Smooth muscle cell (in vitro differentiated cells): ENCODE results near the gene PDE5A. TPM values are rescaled to one million over a fixed set of nuclear protein-coding genes. Genes with fewer than 3 reads are reported as not detected.

Source experiments
- DNase-seq: peaks from one replicate; lab custom pipeline; 2025; ENCODE audit not compliant: unreplicated experiment; lab: John Stamatoyannopoulos, UW
- H2AFZ ChIP-seq: fragments of 200-600 bp; sonication (generic); 2 replicates; pipeline ENCODE4 v1.6.0; 2016; ENCODE audit warnings: antibody characterized with exemption, low read depth, mild to moderate bottlenecking
- H3F3A ChIP-seq: fragments of 200-600 bp; sonication (generic); 2 replicates; pipeline ENCODE4 v1.6.0; 2017; ENCODE audit warnings: antibody characterized with exemption, low read depth
- H3K27ac ChIP-seq: fragments of 200-600 bp; sonication (generic); 2 replicates; pipeline ENCODE4 v1.5.1; 2016; ENCODE audit warnings: low read depth, mild to moderate bottlenecking
- H3K27me3 ChIP-seq: fragments of 200-600 bp; sonication (generic); 2 replicates; pipeline ENCODE4 v1.6.1; 2016; ENCODE audit warnings: low read depth, mild to moderate bottlenecking
- H3K36me3 ChIP-seq: fragments of 200-600 bp; sonication (generic); 2 replicates; pipeline ENCODE4 v1.5.1; 2016; ENCODE audit warnings: low read depth
- H3K4me1 ChIP-seq: fragments of 200-600 bp; sonication (generic); 2 replicates; pipeline ENCODE4 v1.5.1; 2016; ENCODE audit warnings: low read depth
- H3K4me2 ChIP-seq: fragments of 200-600 bp; sonication (generic); 2 replicates; pipeline ENCODE4 v1.6.0; 2016; ENCODE audit warnings: mild to moderate bottlenecking
- H3K4me3 ChIP-seq: fragments of 200-600 bp; sonication (generic); 2 replicates; pipeline ENCODE4 v1.5.1; 2016; ENCODE audit warnings: mild to moderate bottlenecking
- H3K79me2 ChIP-seq: fragments of 200-600 bp; sonication (generic); 2 replicates; pipeline ENCODE4 v1.6.0; 2016; ENCODE audit warnings: low read depth, mild to moderate bottlenecking
- H3K9ac ChIP-seq: fragments of 200-600 bp; sonication (generic); 2 replicates; pipeline ENCODE4 v1.6.0; 2016; ENCODE audit warnings: low read depth
- H3K9me3 ChIP-seq: fragments of 200-600 bp; sonication (generic); replicated peaks from 2 replicates; pipeline ENCODE4 v1.5.1; 2016; ENCODE audit warnings: low read depth
- H4K20me1 ChIP-seq: fragments of 200-600 bp; sonication (generic); 2 replicates; pipeline ENCODE4 v1.6.0; 2016; ENCODE audit warnings: low read depth
- CTCF ChIP-seq: fragments of 200-600 bp; sonication (generic); IDR thresholded peaks from 2 replicates; pipeline ENCODE4 v1.5.1; 2017; ENCODE audit warnings: borderline replicate concordance, mild to moderate bottlenecking, antibody characterized with exemption; ENCODE audit not compliant: insufficient read depth, poor library complexity, severe bottlenecking
- WGBS: methylation state at CpG from one replicate; pipeline ENCODE4 v1.1.7; 2016; ENCODE audit warnings: low lambda C conversion rate; 5-methylcytosine and 5-hydroxymethylcytosine counted together
- polyA plus RNA-seq: library from polyadenylated mRNA; unstranded; fragments of >200 nt; fragmentation: Nextera tagmentation; extraction: Ambion mirVana; gene quantifications from 2 replicates; pipeline ENCODE4 v1.2.1, GENCODE V29; 2016
- total RNA-seq: library from RNA; depleted of rRNA; stranded (reverse); fragments of >200 nt; gene quantifications from 2 replicates; pipeline ENCODE4 v1.2.3, GENCODE V29; 2014

PDE5A gene
- total and polyA plus RNA-seq, 2 experiments from 2014 or later = 4.1 to 18.3 TPM

- Histone ChIP-seq H3K4me1 (peaks cover 5% of the 10 kb centered on the region), H3K27ac (no peak overlapping the region), H3K4me2 (no peak overlapping the region), H2AFZ (no peak overlapping the region), H3K4me3 (no peak overlapping the region), H3K9ac (no peak overlapping the region), H4K20me1 (no peaks in the 10 kb centered on the region), H3K79me2 (no peaks in the 10 kb centered on the region), H3K36me3 (no peaks in the 10 kb centered on the region), H3F3A (peaks cover 5% of the 10 kb centered on the region), H3K9me3 (no peaks in the 10 kb centered on the region), H3K27me3 (peaks cover 12% of the 10 kb centered on the region)
- 94% methylated on average over 4 of the region's 4 CpGs for WGBS
- DNase-seq = no peak
- TF ChIP-seq CTCF = no peak
Observed at GRCh38 chr4:119655111-119655837, 26.7 kb upstream of the PDE5A start.

GRCh38 chr4:119653990-119654389 lies 25.4 kb upstream of the PDE5A start:
- Histone ChIP-seq H3K4me3 (no peak overlapping the region), H3K36me3 (no peaks in the 10 kb centered on the region), H4K20me1 (no peaks in the 10 kb centered on the region), H3K79me2 (no peaks in the 10 kb centered on the region), H2AFZ (no peak overlapping the region), H3F3A (peaks cover 5% of the 10 kb centered on the region), H3K9me3 (no peaks in the 10 kb centered on the region), H3K27me3 (peaks cover 21% of the 10 kb centered on the region), H3K27ac (no peak overlapping the region), H3K9ac (no peak overlapping the region), H3K4me2 (no peak overlapping the region), H3K4me1 (no peaks in the 10 kb centered on the region)
- no peak for TF ChIP-seq CTCF
- DNase-seq = no peak
- 98% methylated on average over 4 of the region's 4 CpGs for WGBS

GRCh38 chr4:119652998-119653397 lies 24.4 kb upstream of the PDE5A start:
- Histone ChIP-seq H3K79me2 (no peaks in the 10 kb centered on the region), H3K27me3 (peaks cover 21% of the 10 kb centered on the region), H4K20me1 (no peaks in the 10 kb centered on the region), H3K4me1 (no peaks in the 10 kb centered on the region), H3F3A (peaks cover 5% of the 10 kb centered on the region), H3K36me3 (no peaks in the 10 kb centered on the region), H3K4me3 (no peak overlapping the region), H3K9me3 (no peaks in the 10 kb centered on the region), H3K4me2 (no peak overlapping the region), H3K27ac (no peak overlapping the region), H2AFZ (no peak overlapping the region), H3K9ac (no peak overlapping the region)
- WGBS = 93% methylated on average over 1 of the region's 1 CpG
- TF ChIP-seq CTCF = no peak
- DNase-seq = no peak

GRCh38 chr4:119648398-119648797 lies 19.8 kb upstream of the PDE5A start:
- Histone ChIP-seq H3K36me3 (no peaks in the 10 kb centered on the region), H3K9ac (no peak overlapping the region), H3K4me2 (no peak overlapping the region), H3K4me3 (no peak overlapping the region), H3K27ac (no peak overlapping the region), H4K20me1 (no peaks in the 10 kb centered on the region), H3F3A (no peaks in the 10 kb centered on the region), H3K4me1 (no peaks in the 10 kb centered on the region), H3K9me3 (no peaks in the 10 kb centered on the region), H3K27me3 (peaks cover 13% of the 10 kb centered on the region), H3K79me2 (no peaks in the 10 kb centered on the region), H2AFZ (no peak overlapping the region)
- 83% methylated on average over 2 of the region's 2 CpGs for WGBS
- DNase-seq = no peak
- no peak for TF ChIP-seq CTCF
